Left forelimb (tissue), 1 donor: ENCODE measurements around the gene ADGRG7.

Experiments
- DNase-seq: peaks from one replicate; pipeline ENCODE4 v3.0.0-alpha.2; 2018; ENCODE audit warnings: low spot score

The ADGRG7 gene

GRCh38 chr3:100602506-100603444, 6.6 kb upstream of the ADGRG7 start:
- no peak for DNase-seq

DNA sequence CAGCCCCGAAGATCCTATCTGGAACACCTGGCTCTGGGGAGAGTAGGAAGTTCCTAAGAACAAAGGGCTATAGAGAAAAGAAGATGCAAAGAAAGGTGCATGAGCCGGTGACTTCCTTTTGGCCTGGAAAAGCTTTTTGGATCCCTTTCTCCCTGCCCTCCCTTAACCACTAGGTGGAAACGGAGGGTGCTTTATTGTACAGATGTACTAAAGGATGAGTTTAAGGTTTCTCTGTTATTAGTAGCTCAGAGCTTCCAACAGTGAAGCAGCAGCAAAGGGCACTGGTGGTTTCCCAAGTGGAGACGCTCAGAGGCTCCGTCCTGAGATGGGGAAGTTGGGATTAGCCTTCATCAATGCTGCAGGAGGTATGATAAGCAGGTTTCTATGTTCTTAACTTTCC, 5.9 kb upstream of the ADGRG7 start:
- DNase-seq, result no peak

DNA sequence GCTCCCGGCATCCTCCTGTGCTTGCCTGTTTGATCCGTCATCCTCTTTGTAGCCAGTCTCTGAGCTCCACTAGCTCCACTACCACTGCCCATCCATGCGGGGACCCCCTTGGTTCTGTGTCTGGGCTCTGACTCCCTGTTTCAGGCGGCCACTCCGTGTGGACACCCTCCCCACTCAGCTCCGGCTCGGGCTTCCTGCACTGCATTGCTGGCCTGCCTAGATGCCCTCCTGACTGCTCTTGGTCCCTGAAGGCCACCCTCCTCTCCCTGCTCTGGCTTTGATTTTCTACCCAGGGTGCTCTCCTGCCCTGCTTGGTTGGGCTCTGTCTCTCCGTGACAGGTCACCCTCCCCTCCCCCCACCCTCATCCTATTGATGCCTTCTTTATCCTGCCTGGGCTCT, 4.0 kb upstream of the ADGRG7 start:
- no peak for DNase-seq

DNA sequence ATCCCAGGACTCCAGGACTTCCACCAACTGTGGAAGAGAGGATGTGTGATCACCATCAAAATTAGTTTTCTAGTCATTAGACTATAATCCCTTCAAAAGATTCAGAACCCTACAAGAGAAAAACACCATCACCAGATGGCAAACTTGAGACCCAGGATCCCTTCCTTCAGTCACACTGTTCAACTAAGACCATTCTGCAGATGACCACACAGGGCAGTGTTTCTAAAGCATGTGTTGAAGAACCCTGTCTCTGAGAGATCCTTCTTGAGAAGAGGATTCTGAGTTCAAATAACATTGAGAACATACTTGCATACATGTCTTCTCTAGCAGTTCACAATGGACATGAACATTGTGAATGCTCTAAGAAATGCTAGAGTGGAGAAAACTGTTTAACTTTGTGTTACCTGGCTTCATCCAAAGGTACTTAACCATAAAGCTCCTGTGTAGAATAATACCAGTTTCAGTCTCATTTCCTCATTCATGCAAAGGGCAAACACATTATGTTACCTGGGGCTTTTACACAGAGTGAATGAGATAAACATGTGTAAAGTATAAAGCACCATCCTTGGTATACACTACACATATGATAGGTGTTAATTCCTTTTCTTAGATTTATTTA, 2.4 kb upstream of the ADGRG7 start:
- DNase-seq, result no peak

- DNase-seq, result no peak
Observed at GRCh38 chr3:100609963-100610362, 562 bp downstream of the ADGRG7 start.

- no peak for DNase-seq
Observed at GRCh38 chr3:100611221-100611620, 1.8 kb downstream of the ADGRG7 start.

DNA sequence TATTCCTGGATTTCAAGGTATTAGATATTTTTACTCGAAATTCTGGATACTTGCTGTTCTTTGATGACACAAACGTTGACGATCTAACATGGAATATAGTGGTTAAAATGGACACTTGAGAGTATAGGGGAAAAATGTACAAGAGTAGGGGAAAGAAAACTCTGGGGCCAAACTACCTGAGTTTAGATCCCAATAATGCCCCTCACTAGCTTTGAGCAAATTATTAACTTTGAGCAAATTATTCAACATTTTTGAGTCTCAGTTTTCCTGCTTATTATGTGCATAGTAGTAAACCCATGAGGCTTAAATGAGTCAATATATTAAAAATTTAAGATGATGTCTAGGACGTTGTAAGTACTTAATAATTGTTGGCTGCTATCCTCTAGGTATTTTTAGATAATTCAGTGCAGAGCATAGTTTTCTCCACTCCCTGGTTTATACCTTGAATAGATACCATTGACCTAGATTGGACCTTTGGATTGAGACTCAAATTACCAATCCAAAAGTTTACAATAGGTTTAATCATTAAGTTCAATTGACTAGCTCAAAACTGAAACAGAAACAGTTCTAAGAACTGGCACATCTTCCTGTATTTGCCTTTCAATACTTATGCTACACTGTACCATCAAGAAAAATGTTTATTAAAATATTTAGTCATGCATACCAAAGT, 4.5 kb downstream of the ADGRG7 start:
- DNase-seq, result no peak

DNA sequence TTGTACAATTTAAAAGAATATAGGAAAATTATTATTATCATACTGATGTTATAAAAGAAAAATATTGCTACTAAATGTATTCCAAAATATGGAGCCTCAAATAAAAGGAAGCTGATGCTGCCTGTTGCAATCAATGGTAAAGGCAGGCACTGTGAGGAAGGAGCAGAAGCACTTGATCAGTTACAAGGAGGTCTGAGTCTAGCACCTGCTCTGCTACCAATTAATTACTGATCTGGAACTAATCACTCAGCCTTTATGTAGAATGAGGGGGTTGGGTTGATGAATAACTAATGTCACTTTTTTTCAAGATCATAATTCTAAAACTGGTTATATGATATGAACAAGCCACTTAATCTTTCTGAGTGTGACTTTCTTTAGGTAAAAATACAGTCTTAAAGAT, 5.5 kb downstream of the ADGRG7 start:
- DNase-seq, result no peak

GRCh38 chr3:100615684-100616083, 6.3 kb downstream of the ADGRG7 start:
- DNase-seq, result no peak

- no peak for DNase-seq
Observed at GRCh38 chr3:100621251-100621650, 11.8 kb downstream of the ADGRG7 start.

DNA sequence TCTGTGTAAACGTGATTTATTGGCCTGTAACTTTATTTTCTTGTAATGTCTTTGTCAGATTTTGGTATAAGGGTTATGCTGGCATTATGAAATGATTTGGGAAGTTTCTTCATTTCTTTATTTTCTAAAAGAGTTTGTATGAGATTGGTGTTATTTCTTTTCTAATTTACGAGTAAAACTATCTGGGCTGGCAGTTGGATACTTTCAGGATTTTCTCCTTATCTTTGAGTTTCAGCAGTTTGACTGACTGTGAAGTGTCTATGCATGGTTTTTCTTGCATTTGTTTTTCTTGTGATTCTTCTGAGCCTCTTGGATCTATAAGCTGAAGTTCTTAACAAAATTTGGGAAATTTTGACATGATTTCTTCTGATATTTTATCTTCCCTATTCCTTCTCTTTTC, 18.1 kb downstream of the ADGRG7 start:
- no peak for DNase-seq

DNA sequence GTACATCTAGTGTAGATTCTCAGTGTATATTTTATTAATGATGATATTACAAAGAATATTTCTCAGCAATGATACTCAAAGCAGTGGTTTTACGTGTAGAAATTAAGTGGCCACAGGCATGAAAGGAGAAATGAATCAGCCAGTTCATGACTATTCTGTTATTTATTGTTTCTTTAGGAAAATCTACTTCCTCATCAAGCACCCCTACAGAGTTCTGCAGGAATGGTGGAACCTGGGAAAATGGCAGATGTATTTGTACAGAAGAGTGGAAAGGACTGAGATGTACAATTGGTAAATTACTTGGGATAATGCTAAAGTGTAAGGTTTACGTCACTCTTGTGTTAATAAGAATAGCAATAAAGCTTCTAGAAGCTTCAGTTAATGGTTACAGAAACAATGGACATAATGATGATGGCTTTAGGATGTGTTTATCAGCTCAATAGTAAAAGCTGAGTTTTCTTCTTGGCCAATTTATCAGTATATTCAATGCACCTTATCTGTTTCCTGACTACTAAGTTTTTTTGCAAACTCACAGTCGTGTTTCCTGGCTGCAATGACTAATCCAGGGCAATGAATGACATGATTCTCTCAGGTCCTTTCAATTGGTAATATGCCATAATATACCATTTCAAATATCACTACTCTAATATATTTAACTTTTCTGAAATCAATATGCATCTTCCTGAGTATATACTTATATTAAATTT, 20.2 kb downstream of the ADGRG7 start:
- DNase-seq, result no peak

DNA sequence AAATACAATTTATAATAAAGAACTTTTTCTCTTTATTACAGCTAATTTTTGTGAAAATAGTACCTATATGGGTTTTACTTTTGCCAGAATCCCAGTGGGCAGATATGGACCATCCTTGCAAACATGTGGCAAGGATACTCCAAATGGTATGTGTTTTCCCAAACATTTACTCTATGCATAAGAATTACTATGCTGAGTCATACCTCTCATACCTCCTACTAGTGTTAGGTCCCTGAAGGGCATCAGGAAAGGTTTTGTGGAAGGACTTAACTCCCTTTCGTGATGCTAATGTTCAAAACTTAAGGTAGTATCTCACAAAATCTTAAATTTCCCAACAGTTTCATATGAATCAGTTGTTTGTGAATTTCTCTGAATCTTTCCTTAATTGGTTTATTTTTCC, 21.3 kb downstream of the ADGRG7 start:
- no peak for DNase-seq

GRCh38 chr3:100631236-100631635, 21.8 kb downstream of the ADGRG7 start:
- DNase-seq, result no peak

DNA sequence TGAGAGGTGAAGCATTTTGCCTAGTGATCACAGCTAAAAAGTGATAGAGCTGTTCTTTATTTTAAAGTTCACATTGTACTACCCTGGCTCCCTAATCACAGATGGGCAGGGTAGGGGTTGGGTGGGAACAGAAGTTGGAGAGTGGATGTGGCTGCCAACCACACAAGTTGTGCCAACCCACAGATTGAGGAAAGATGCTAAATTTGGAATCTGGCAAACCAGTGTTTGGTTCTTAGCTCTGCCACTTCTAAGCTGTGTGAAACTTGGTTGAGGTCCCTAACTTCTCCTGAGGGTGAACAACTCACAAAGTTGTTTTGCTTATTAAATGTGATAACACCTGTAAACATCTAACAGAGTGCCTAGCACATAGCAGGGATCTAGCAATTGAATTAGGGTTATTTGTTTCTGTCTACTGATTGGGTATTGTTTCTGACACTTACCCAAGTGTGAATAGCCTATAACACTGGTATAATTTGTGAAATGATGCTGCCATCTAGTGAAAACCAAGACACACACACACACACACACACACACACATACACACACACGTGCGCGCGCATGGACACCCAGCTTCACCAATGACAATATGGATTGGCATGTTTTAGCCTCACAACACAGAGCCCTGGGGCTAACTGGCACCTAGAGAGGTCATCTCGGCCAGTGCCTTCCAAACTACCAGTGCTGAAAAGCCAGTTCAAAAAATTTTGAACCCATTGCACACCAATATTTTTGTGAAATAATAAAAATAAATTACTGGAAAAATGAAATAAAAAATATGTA, 25.3 kb downstream of the ADGRG7 start:
- no peak for DNase-seq

DNA sequence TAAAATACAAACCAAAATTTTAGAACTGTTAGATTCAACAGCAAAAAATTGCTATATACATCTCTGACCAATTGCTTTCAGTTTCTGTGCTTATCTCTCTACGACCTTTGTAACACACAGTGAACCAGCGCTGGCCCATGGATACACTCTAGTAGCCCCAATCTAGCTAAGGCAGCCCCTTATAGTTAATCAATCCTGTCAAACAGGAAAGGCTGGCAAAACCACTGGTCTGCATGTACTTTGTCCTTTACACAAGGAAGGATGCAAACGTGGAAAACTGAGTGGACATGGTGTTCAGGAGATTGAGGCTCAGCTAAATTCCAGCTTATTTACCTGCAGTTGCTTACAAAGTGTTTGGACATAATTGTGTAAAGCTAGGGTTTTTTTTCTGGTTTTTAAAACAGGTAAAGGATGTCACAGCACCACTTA, 25.9 kb downstream of the ADGRG7 start:
- no peak for DNase-seq

GRCh38 chr3:100637197-100637631, 27.8 kb downstream of the ADGRG7 start:
- no peak for DNase-seq

DNA sequence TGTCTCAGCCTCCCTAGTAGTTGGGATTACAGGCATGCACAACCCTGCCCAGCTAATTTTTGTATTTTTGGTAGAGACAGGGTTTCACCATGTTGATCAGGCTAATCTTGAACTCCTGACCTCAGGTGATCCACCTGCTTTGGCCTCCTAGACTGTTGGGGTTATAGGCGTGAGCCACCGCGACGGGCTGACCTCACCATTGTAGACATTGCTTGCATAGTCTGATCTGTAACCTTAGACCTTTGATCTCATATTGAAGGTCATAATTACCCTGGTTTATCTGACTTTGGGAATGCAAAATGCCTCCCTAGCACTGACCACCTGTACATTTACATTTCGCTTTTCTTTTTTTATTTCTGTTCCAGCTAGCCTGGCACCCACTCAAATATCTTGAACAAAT, 31.2 kb downstream of the ADGRG7 start:
- DNase-seq, result no peak

- no peak for DNase-seq
Observed at GRCh38 chr3:100641471-100642032, 32.2 kb downstream of the ADGRG7 start.

DNA sequence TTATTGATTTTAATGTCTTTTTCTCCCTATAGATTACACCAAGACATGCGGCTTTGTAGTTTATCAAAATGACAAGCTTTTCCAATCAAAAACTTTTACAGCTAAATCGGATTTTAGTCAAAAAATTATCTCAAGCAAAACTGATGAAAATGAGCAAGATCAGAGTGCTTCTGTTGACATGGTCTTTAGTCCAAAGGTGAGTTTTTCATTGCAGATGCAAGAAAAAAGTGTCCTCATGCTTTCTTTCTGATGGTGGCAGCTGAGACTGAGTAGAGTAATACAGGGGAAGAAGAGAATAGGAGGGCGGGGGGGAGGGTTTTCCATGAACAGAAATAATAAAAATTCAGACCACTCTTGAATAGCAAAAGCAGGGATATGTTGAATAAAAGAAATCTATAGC, 36.5 kb downstream of the ADGRG7 start:
- no peak for DNase-seq

DNA sequence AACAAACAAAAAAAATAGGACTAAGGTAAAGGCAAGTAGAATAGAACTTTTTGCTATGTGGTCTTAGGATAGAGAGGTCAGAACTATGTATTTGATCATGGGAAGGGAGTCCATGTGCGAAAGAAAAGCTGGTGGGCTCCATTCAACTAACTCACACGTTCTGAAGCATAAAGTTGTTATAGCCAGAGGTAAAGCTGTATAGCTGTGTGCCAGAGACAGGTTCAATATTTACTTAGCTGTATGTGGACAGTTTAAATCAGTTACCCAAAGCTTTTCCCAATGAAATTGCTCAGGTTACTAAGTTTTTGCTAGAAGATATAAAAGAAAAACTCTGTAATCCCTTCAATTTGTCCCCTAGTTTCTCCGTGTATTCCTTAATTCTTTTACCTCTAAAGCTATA, 37.8 kb downstream of the ADGRG7 start:
- no peak for DNase-seq
